HG03097 (cell line): ENCODE results near the gene GOLGA8T.
"Not testable (repeated sequence)": the region's sequence is repeated elsewhere in the genome, so short reads cannot be mapped to it uniquely, and the experiment has no call there.

Experiments
- ATAC-seq: cut with Tn5 transposase; IDR thresholded peaks from one replicate; pipeline ENCODE4 v1.9.1; 2021; ENCODE audit not compliant: unreplicated experiment, low FRiP score

Gene GOLGA8T

GRCh38 chr15:30134751-30135150, at the start of gene GOLGA8T:
GOLGA8T (plus strand) TSS chr15:30135051; CDS start chr15:30135149, 98 bp downstream.
- not testable (repeated sequence) for ATAC-seq

- ATAC-seq, result not testable (repeated sequence)
Observed at GRCh38 chr15:30097827-30098226, 37.0 kb upstream of the GOLGA8T start.

- not testable (repeated sequence) for ATAC-seq
Observed at GRCh38 chr15:30102890-30103289, 32.0 kb upstream of the GOLGA8T start.

- not testable (repeated sequence) for ATAC-seq
Observed at GRCh38 chr15:30103941-30104507, 30.8 kb upstream of the GOLGA8T start.

- not testable (repeated sequence) for ATAC-seq
Observed at GRCh38 chr15:30110591-30110990, 24.3 kb upstream of the GOLGA8T start.

- ATAC-seq, result not testable (repeated sequence)
Observed at GRCh38 chr15:30130066-30130465, 4.8 kb upstream of the GOLGA8T start.

GRCh38 chr15:30143246-30143645, 8.4 kb downstream of the GOLGA8T start:
- not testable (repeated sequence) for ATAC-seq

- ATAC-seq, result not testable (repeated sequence)
Observed at GRCh38 chr15:30149891-30150290, 15.0 kb downstream of the GOLGA8T start.

GRCh38 chr15:30162479-30163357, 27.9 kb downstream of the GOLGA8T start:
- not testable (repeated sequence) for ATAC-seq

GRCh38 chr15:30163759-30164158, 28.9 kb downstream of the GOLGA8T start:
- not testable (repeated sequence) for ATAC-seq

GRCh38 chr15:30164257-30164656, 29.4 kb downstream of the GOLGA8T start:
- ATAC-seq, result not testable (repeated sequence)

- ATAC-seq, result not testable (repeated sequence)
Observed at GRCh38 chr15:30167403-30167802, 32.6 kb downstream of the GOLGA8T start.

GRCh38 chr15:30167886-30168285, 33.0 kb downstream of the GOLGA8T start:
- ATAC-seq, result not testable (repeated sequence)

GRCh38 chr15:30171452-30171851, 36.6 kb downstream of the GOLGA8T start:
- ATAC-seq, result not testable (repeated sequence)

- peak; percentile 55 for ATAC-seq
Observed at GRCh38 chr15:30173041-30173608, 38.3 kb downstream of the GOLGA8T start.

- not testable (repeated sequence) for ATAC-seq
Observed at GRCh38 chr15:30175291-30175690, 40.4 kb downstream of the GOLGA8T start.

GRCh38 chr15:30176613-30177012, 41.8 kb downstream of the GOLGA8T start:
- not testable (repeated sequence) for ATAC-seq

- ATAC-seq, result not testable (repeated sequence)
Observed at GRCh38 chr15:30179814-30180213, 45.0 kb downstream of the GOLGA8T start.

GRCh38 chr15:30185495-30185894, 50.6 kb downstream of the GOLGA8T start:
- ATAC-seq, result not testable (repeated sequence)

- ATAC-seq, result not testable (repeated sequence)
Observed at GRCh38 chr15:30187429-30187828, 52.6 kb downstream of the GOLGA8T start.

- not testable (repeated sequence) for ATAC-seq
Observed at GRCh38 chr15:30189754-30190153, 54.9 kb downstream of the GOLGA8T start.
